CD14-positive monocyte (primary cell): ENCODE measurements around the gene VAMP7. TPM values are rescaled to one million over a fixed set of nuclear protein-coding genes. Genes with fewer than 3 reads are reported as not detected.

Experiments used
- DNase-seq, 3 donors: peaks; one replicate each; pipeline ENCODE4 v3.0.0-alpha.2; 2011 to 2022
- H2AFZ ChIP-seq: 2 replicates; pipeline ENCODE4 v1.6.0; 2012; ENCODE audit warnings: mild to moderate bottlenecking, low read depth, low read length, inconsistent platforms; ENCODE audit not compliant: insufficient read depth, poor library complexity, severe bottlenecking
- H3K27ac ChIP-seq, 2 donors: 1 replicate in 1 of 2; 2 replicates in 1 of 2; pipeline ENCODE4 v1.5.1; 2012 to 2013; ENCODE audit warnings: low read length in 2 of 2, control low read depth in 1 of 2, inconsistent platforms in 1 of 2, low read depth in 1 of 2, mild to moderate bottlenecking in 1 of 2
- H3K27me3 ChIP-seq, 2 donors: one replicate each; pipeline versions ENCODE4 v1.6.0 to v1.6.1; 2011 to 2013; ENCODE audit warnings: low read length in 2 of 2; ENCODE audit not compliant: control insufficient read depth in 2 of 2, insufficient read depth in 2 of 2
- H3K36me3 ChIP-seq, 2 donors: replicated peaks in 1 of 2; 1 replicate in 1 of 2; 2 replicates in 1 of 2; pipeline versions ENCODE4 v1.5.1 to v1.6.1; 2012 to 2013; ENCODE audit warnings: low read length in 2 of 2, control low read depth in 1 of 2, inconsistent platforms in 1 of 2, mild to moderate bottlenecking in 1 of 2; ENCODE audit not compliant: insufficient read depth in 2 of 2, control insufficient read depth in 1 of 2
- H3K4me1 ChIP-seq, 2 donors: 1 replicate in 1 of 2; 2 replicates in 1 of 2; pipeline versions ENCODE4 v1.5.1 to v1.6.1; 2012 to 2013; ENCODE audit warnings: low read length in 2 of 2, control low read depth in 1 of 2, inconsistent platforms in 1 of 2, mild to moderate bottlenecking in 1 of 2, moderate library complexity in 1 of 2; ENCODE audit not compliant: insufficient read depth in 2 of 2, control insufficient read depth in 1 of 2
- H3K4me2 ChIP-seq: replicated peaks from 2 replicates; pipeline ENCODE3; 2012; ENCODE audit warnings: low read length, moderate library complexity, mild to moderate bottlenecking; ENCODE audit not compliant: poor library complexity, severe bottlenecking; ENCODE audit errors: extremely low read depth
- H3K4me3 ChIP-seq, 3 experiments: fragments of 200-600 bp in 1 of 3; sonication (generic) in 1 of 3; replicated peaks in 1 of 3; 1 replicate in 2 of 3; 2 replicates in 1 of 3; pipeline ENCODE4 v1.5.1; 2011 to 2013; ENCODE audit warnings: low read length in 3 of 3, mild to moderate bottlenecking in 3 of 3, control low read depth in 2 of 3, low read depth in 2 of 3, inconsistent platforms in 1 of 3, moderate library complexity in 1 of 3
- H3K79me2 ChIP-seq: 2 replicates; pipeline ENCODE4 v1.6.0; 2012; ENCODE audit warnings: mild to moderate bottlenecking, control low read depth, inconsistent platforms, low read length, moderate library complexity; ENCODE audit not compliant: insufficient read depth
- H3K9ac ChIP-seq: 2 replicates; pipeline ENCODE4 v1.6.0; 2017; ENCODE audit warnings: low read length, mild to moderate bottlenecking; ENCODE audit not compliant: insufficient read depth, poor library complexity, severe bottlenecking
- H3K9me3 ChIP-seq, 2 donors: replicated peaks in 1 of 2; 1 replicate in 1 of 2; 2 replicates in 1 of 2; pipeline versions ENCODE4 v1.5.1 to v1.6.1; 2012 to 2013; ENCODE audit warnings: low read length in 2 of 2, control low read depth in 1 of 2; ENCODE audit not compliant: control insufficient read depth in 1 of 2, insufficient read depth in 1 of 2
- H4K20me1 ChIP-seq: 2 replicates; pipeline ENCODE4 v1.6.0; 2012; ENCODE audit warnings: mild to moderate bottlenecking, low read length, control low read depth, moderate library complexity; ENCODE audit not compliant: insufficient read depth
- H3K27ac Mint-ChIP-seq, 7 donors: one replicate each; pipeline ENCODE4 v1.8.0; 2020; ENCODE audit warnings: mild to moderate bottlenecking in 7 of 7, mixed read lengths in 7 of 7, moderate library complexity in 6 of 7, inconsistent platforms in 2 of 7
- H3K27me3 Mint-ChIP-seq, 3 donors: one replicate each; pipeline ENCODE4 v1.8.0; 2021 to 2022; ENCODE audit warnings: low read depth in 3 of 3, mild to moderate bottlenecking in 3 of 3, mixed read lengths in 3 of 3, moderate library complexity in 3 of 3, inconsistent platforms in 1 of 3
- H3K36me3 Mint-ChIP-seq, 2 donors: one replicate each; pipeline ENCODE4 v1.8.0; 2020; ENCODE audit warnings: mixed read lengths in 2 of 2, inconsistent platforms in 1 of 2, mild to moderate bottlenecking in 1 of 2
- H3K4me1 Mint-ChIP-seq: one replicate; pipeline ENCODE4 v1.8.0; 2020; ENCODE audit warnings: mild to moderate bottlenecking, mixed read lengths
- H3K4me3 Mint-ChIP-seq, 2 donors: one replicate each; pipeline ENCODE4 v1.8.0; 2020; ENCODE audit warnings: mild to moderate bottlenecking in 2 of 2, mixed read lengths in 2 of 2, moderate library complexity in 1 of 2
- H3K9me3 Mint-ChIP-seq, 7 donors: one replicate each; pipeline ENCODE4 v1.8.0; 2020 to 2022; ENCODE audit warnings: mixed read lengths in 7 of 7, mild to moderate bottlenecking in 6 of 7, moderate library complexity in 6 of 7, inconsistent platforms in 2 of 7
- WGBS: methylation state at CpG from one replicate; pipeline ENCODE4 v1.1.5; 2013; ENCODE audit warnings: missing lambda C conversion rate; ENCODE audit not compliant: insufficient coverage; 5-methylcytosine and 5-hydroxymethylcytosine counted together
- intact Hi-C, 2 donors: fragments of 100-400 bp; cut with micrococcal nuclease; formaldehyde crosslinking; loops; one replicate each; pipeline versions ENCODE4 v1.15.0 to v1.15.1; 2023
- polyA plus RNA-seq, 3 donors: library from polyadenylated mRNA; depleted of rRNA in 1 of 3; unstranded in 2 of 3; stranded (reverse) in 1 of 3; fragments of 300-500 nt in 2 of 3; fragments of >200 nt in 1 of 3; fragmentation: Illumina TruSeq in 2 of 3; gene quantifications; 1 replicate in 2 of 3; 2 replicates in 1 of 3; pipeline ENCODE4 v1.2.3, GENCODE V29; 2012 to 2021
- TF ChIP-seq, protein P1 (sequence below): fragments of 200-600 bp; IDR thresholded peaks from one replicate; pipeline ENCODE4 v1.8.0; 2022; ENCODE audit warnings: antibody characterized with exemption, mild to moderate bottlenecking

The VAMP7 gene
- polyA plus RNA-seq, 3 donors, result 17.9 to 88.8 (median 67.5) TPM

- intact Hi-C loops, result no loop called here
- DNase-seq, result no peak
- no peaks in the 10 kb centered on the region for H4K20me1 ChIP-seq
- Mint-ChIP-seq H3K36me3 (no peaks in the 10 kb centered on the region), H3K4me1 (no peaks in the 10 kb centered on the region), H3K4me3 (no peak overlapping the region), H3K9me3 (peaks cover 6 to 15% (median 12%) of the 10 kb centered on the region in 7 donors), H3K27me3 (peaks cover 0 to 3% (median 1%) of the 10 kb centered on the region in 3 donors), H3K27ac (no peak overlapping the region)
- no peaks in the 10 kb centered on the region for H3K36me3 ChIP-seq
- H3K27me3 ChIP-seq, result no peaks in the 10 kb centered on the region
- H3K79me2 ChIP-seq, result no peaks in the 10 kb centered on the region
- no peak overlapping the region for H3K4me3 ChIP-seq
- 96% methylated on average over 3 of the region's 5 CpGs for WGBS
- H2AFZ ChIP-seq, result no peak overlapping the region
- H3K4me1 ChIP-seq, result no peaks in the 10 kb centered on the region
- H3K27ac ChIP-seq, result no peak overlapping the region
- H3K9ac ChIP-seq, result no peak overlapping the region
- H3K9me3 ChIP-seq, result peaks cover 12 to 19% of the 10 kb centered on the region in 2 donors
- TF ChIP-seq, protein P1, sequence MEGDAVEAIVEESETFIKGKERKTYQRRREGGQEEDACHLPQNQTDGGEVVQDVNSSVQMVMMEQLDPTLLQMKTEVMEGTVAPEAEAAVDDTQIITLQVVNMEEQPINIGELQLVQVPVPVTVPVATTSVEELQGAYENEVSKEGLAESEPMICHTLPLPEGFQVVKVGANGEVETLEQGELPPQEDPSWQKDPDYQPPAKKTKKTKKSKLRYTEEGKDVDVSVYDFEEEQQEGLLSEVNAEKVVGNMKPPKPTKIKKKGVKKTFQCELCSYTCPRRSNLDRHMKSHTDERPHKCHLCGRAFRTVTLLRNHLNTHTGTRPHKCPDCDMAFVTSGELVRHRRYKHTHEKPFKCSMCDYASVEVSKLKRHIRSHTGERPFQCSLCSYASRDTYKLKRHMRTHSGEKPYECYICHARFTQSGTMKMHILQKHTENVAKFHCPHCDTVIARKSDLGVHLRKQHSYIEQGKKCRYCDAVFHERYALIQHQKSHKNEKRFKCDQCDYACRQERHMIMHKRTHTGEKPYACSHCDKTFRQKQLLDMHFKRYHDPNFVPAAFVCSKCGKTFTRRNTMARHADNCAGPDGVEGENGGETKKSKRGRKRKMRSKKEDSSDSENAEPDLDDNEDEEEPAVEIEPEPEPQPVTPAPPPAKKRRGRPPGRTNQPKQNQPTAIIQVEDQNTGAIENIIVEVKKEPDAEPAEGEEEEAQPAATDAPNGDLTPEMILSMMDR, result no peak
- no peak overlapping the region for H3K4me2 ChIP-seq
These were observed 78.0 kb downstream of the VAMP7 start for GRCh38 chrX:155959018-155959587.

GRCh38 chrX:155962906-155963305, 81.8 kb downstream of the VAMP7 start:
- H3K9me3 Mint-ChIP-seq, result peaks cover 4 to 20% (median 13%) of the 10 kb centered on the region in 7 donors
- no CpG with 5 or more reads among the region's 1 CpG for WGBS
- intact Hi-C loops, result no loop called here
- no peaks in the 10 kb centered on the region for H3K4me1 ChIP-seq
- no peaks in the 10 kb centered on the region for H3K27me3 ChIP-seq
- peak overlapping the region in 1 of 7 donors; percentile 54 for H3K27ac Mint-ChIP-seq
- no peaks in the 10 kb centered on the region for H3K36me3 Mint-ChIP-seq
- no peaks in the 10 kb centered on the region for H3K36me3 ChIP-seq
- no peaks in the 10 kb centered on the region for H3K79me2 ChIP-seq
- no peak overlapping the region for H3K4me3 ChIP-seq
- peaks cover 9 to 13% of the 10 kb centered on the region in 2 donors for H3K9me3 ChIP-seq
- H3K9ac ChIP-seq, result no peak overlapping the region
- DNase-seq, result no peak
- no peaks in the 10 kb centered on the region for H4K20me1 ChIP-seq
- H3K27me3 Mint-ChIP-seq, result peaks cover 0 to 6% (median 1%) of the 10 kb centered on the region in 3 donors
- H3K4me3 Mint-ChIP-seq, result no peak overlapping the region
- H3K4me1 Mint-ChIP-seq, result no peaks in the 10 kb centered on the region
- no peak overlapping the region for H3K27ac ChIP-seq
- no peak overlapping the region for H2AFZ ChIP-seq
- TF ChIP-seq, protein P1, result no peak
- H3K4me2 ChIP-seq, result no peak overlapping the region
